ENCODE measurements around the gene KPNA2. TPM values are rescaled to one million over a fixed set of nuclear protein-coding genes. Genes with fewer than 3 reads are reported as not detected.

KPNA2 gene
- total and polyA plus RNA-seq, 2 of the 8 experiments (the other 6 are each of a cell fraction or from before 2014, with no cell fraction given) = 413 to 612 TPM

- no peak overlapping the region for H2BK5ac ChIP-seq (ENCODE audit: low read depth, low read length)
- H4K5ac ChIP-seq (ENCODE audit: insufficient read length, low read depth, low read length) = no peak overlapping the region
- no peaks in the 10 kb centered on the region for H3K36me3 ChIP-seq (ENCODE audit: control insufficient read depth in 2 of 4, insufficient read depth in 4 of 4, low read length in 3 of 4)
- no peaks in the 10 kb centered on the region for H3K27me3 ChIP-seq (replicated peaks in 1 of 4; ENCODE audit: control insufficient read depth in 3 of 4, extremely low read depth in 1 of 4, insufficient read depth in 3 of 4, low read length in 3 of 4)
- no peak overlapping the region for H2BK12ac ChIP-seq (ENCODE audit: low read depth, low read length)
- H3K14ac ChIP-seq (ENCODE audit: insufficient read length) = no peak overlapping the region
- 90% methylated on average over 11 of the region's 11 CpGs; no CpG with 5 or more reads in 1 of the 2 experiments for WGBS, 2 experiments (ENCODE audit: extremely low coverage in 1 of 2, insufficient coverage in 1 of 2, insufficient read length in 1 of 2, insufficient replicate concordance in 2 of 2, low coverage in 1 of 2, low lambda C conversion rate in 2 of 2, missing lambda C conversion rate in 1 of 2)
- H2BK15ac ChIP-seq (ENCODE audit: low read length) = no peak overlapping the region
- H2BK120ac ChIP-seq (replicated peaks; ENCODE audit: low read depth, low read length) = no peak overlapping the region
- H3K4me2 ChIP-seq (ENCODE audit: insufficient read depth in 1 of 2, low read depth in 2 of 2, low read length in 2 of 2) = no peak overlapping the region
- no peak overlapping the region for H2BK20ac ChIP-seq (ENCODE audit: low read length)
- no peaks in the 10 kb centered on the region for H4K20me1 ChIP-seq (replicated peaks in 1 of 2; ENCODE audit: control insufficient read depth in 1 of 2, insufficient read depth in 2 of 2, low read length in 2 of 2)
- peaks cover 0 to 5% of the 10 kb centered on the region in 2 experiments; a peak in 1 of 4 replicates for H3K9me3 ChIP-seq (ENCODE audit: insufficient read depth in 2 of 2, low read depth in 1 of 2, low read length in 1 of 2)
- H3K4ac ChIP-seq (replicated peaks; ENCODE audit: insufficient read length, low read depth, low read length) = no peak overlapping the region
- H3K79me1 ChIP-seq (ENCODE audit: low read depth, low read length) = no peaks in the 10 kb centered on the region
- no peak overlapping the region for H3K23ac ChIP-seq (ENCODE audit: insufficient read length)
- no peak overlapping the region for H3K4me3 ChIP-seq (ENCODE audit: extremely low read depth in 1 of 4, insufficient read depth in 2 of 4, low read depth in 3 of 4, low read length in 4 of 4)
- H3K18ac ChIP-seq (ENCODE audit: extremely low read depth, low read length) = no peak overlapping the region
- H3K9ac ChIP-seq (replicated peaks in 1 of 4; ENCODE audit: extremely low read depth in 1 of 4, low read depth in 3 of 4, low read length in 3 of 4) = no peak overlapping the region
- no peak overlapping the region for H3K27ac ChIP-seq (ENCODE audit: low read depth, low read length)
- no peak overlapping the region for H4K91ac ChIP-seq (replicated peaks; ENCODE audit: insufficient read length, low read length)
- ChIA-PET POLR2A (ENCODE audit: partially characterized antibody) (no interaction called here), CTCF (ENCODE audit: partially characterized antibody) (no interaction called here)
- no peaks in the 10 kb centered on the region for H3K79me2 ChIP-seq (ENCODE audit: control insufficient read depth in 1 of 2, insufficient read depth in 2 of 2, low read length in 2 of 2)
- FAIRE-seq (no peak), DNase-seq (ENCODE audit: low read depth in 1 of 2, low spot score in 2 of 2) (no peak)
- no peak for TF ChIP-seq SP1 (IDR thresholded peaks at IDR 0.05; ENCODE audit: low read depth, low read length)
- TF ChIP-seq BRCA1 (IDR thresholded peaks at IDR 0.05; ENCODE audit: low read depth, low read length) = no peak
- TF ChIP-seq POLR2AphosphoS5 (IDR thresholded peaks at IDR 0.05; ENCODE audit: low read depth, low read length) = no peak
- no peak for TF ChIP-seq POU5F1 (IDR thresholded peaks at IDR 0.05; ENCODE audit: low read depth, low read length)
- TF ChIP-seq RBBP5 (IDR thresholded peaks at IDR 0.05; ENCODE audit: borderline replicate concordance, low read depth, low read length) = no peak
- H2AFZ ChIP-seq (ENCODE audit: low read length) = no peak overlapping the region
- H3K56ac ChIP-seq (replicated peaks; ENCODE audit: insufficient read length, low read depth, low read length) = no peak overlapping the region
- H4K8ac ChIP-seq (ENCODE audit: extremely low read depth, insufficient read depth, low read length) = no peak overlapping the region
- no peaks in the 10 kb centered on the region for H3K23me2 ChIP-seq (ENCODE audit: low read depth, low read length)
- H3K4me1 ChIP-seq (replicated peaks in 1 of 4; ENCODE audit: control insufficient read depth in 3 of 4, insufficient read depth in 4 of 4, low read length in 3 of 4) = no peaks in the 10 kb centered on the region
- H2AK5ac ChIP-seq (ENCODE audit: low read depth, low read length) = no peak overlapping the region
Observed at GRCh38 chr17:68094481-68095078, 59.0 kb downstream of the KPNA2 start.

Measured in H1 (cell line).